Measurements from ENCODE around the gene DCDC1.

Gene DCDC1

GRCh38 chr11:31106326-31106725 lies 263.2 kb downstream of the DCDC1 start:
- no peak overlapping the region for H3K4me3 ChIP-seq (ENCODE audit: low read depth, low read length)
- H3K4me1 ChIP-seq (ENCODE audit: control insufficient read depth, insufficient read depth, low read length): peaks cover 4% of the 10 kb centered on the region; the same call in 1 of the 2 replicates
- no peak overlapping the region for H3K9ac ChIP-seq (ENCODE audit: low read length)
- H3K27me3 ChIP-seq (ENCODE audit: control insufficient read depth, insufficient read depth, low read length): no peaks in the 10 kb centered on the region
- no peaks in the 10 kb centered on the region for H3K36me3 ChIP-seq (ENCODE audit: control insufficient read depth, insufficient read depth, low read length)
- no peaks in the 10 kb centered on the region for H3K9me3 ChIP-seq (ENCODE audit: control insufficient read depth, insufficient read depth, low read depth, low read length)
- no peak overlapping the region for H3K27ac ChIP-seq (ENCODE audit: low read depth, low read length)

- no peak overlapping the region for H3K9ac ChIP-seq (ENCODE audit: low read length)
- H3K4me3 ChIP-seq (ENCODE audit: low read depth, low read length): no peak overlapping the region
- no peaks in the 10 kb centered on the region for H3K9me3 ChIP-seq (ENCODE audit: control insufficient read depth, insufficient read depth, low read depth, low read length)
- no peaks in the 10 kb centered on the region for H3K4me1 ChIP-seq (ENCODE audit: control insufficient read depth, insufficient read depth, low read length)
- H3K27ac ChIP-seq (ENCODE audit: low read depth, low read length): no peak overlapping the region
- H3K36me3 ChIP-seq (ENCODE audit: control insufficient read depth, insufficient read depth, low read length): no peaks in the 10 kb centered on the region
- H3K27me3 ChIP-seq (ENCODE audit: control insufficient read depth, insufficient read depth, low read length): no peaks in the 10 kb centered on the region
Measured at GRCh38 chr11:31102875-31103274, 266.7 kb downstream of the DCDC1 start.

- H3K4me1 ChIP-seq (ENCODE audit: control insufficient read depth, insufficient read depth, low read length): no peaks in the 10 kb centered on the region
- H3K9ac ChIP-seq (ENCODE audit: low read length): no peak overlapping the region
- H3K9me3 ChIP-seq (ENCODE audit: control insufficient read depth, insufficient read depth, low read depth, low read length): no peaks in the 10 kb centered on the region
- H3K27me3 ChIP-seq (ENCODE audit: control insufficient read depth, insufficient read depth, low read length): no peaks in the 10 kb centered on the region
- no peaks in the 10 kb centered on the region for H3K36me3 ChIP-seq (ENCODE audit: control insufficient read depth, insufficient read depth, low read length)
- H3K27ac ChIP-seq (ENCODE audit: low read depth, low read length): no peak overlapping the region
- H3K4me3 ChIP-seq (ENCODE audit: low read depth, low read length): no peak overlapping the region
Measured at GRCh38 chr11:31102316-31102715, 267.2 kb downstream of the DCDC1 start.

GRCh38 chr11:31096191-31096805 lies 273.2 kb downstream of the DCDC1 start:
- Histone ChIP-seq H3K4me1 (ENCODE audit: control insufficient read depth, insufficient read depth, low read length) (no peaks in the 10 kb centered on the region), H3K4me3 (ENCODE audit: low read depth, low read length) (no peak overlapping the region), H3K9me3 (ENCODE audit: control insufficient read depth, insufficient read depth, low read depth, low read length) (no peaks in the 10 kb centered on the region), H3K27me3 (ENCODE audit: control insufficient read depth, insufficient read depth, low read length) (no peaks in the 10 kb centered on the region), H3K36me3 (ENCODE audit: control insufficient read depth, insufficient read depth, low read length) (no peaks in the 10 kb centered on the region), H3K9ac (ENCODE audit: low read length) (no peak overlapping the region), H3K27ac (ENCODE audit: low read depth, low read length) (no peak overlapping the region)

GRCh38 chr11:31092638-31093037 lies 276.9 kb downstream of the DCDC1 start:
- no peak overlapping the region for H3K4me3 ChIP-seq (ENCODE audit: low read depth, low read length)
- H3K27me3 ChIP-seq (ENCODE audit: control insufficient read depth, insufficient read depth, low read length): no peaks in the 10 kb centered on the region
- no peak overlapping the region for H3K27ac ChIP-seq (ENCODE audit: low read depth, low read length)
- no peaks in the 10 kb centered on the region for H3K36me3 ChIP-seq (ENCODE audit: control insufficient read depth, insufficient read depth, low read length)
- no peak overlapping the region for H3K9ac ChIP-seq (ENCODE audit: low read length)
- H3K4me1 ChIP-seq (ENCODE audit: control insufficient read depth, insufficient read depth, low read length): no peaks in the 10 kb centered on the region
- peaks cover 19% of the 10 kb centered on the region for H3K9me3 ChIP-seq (ENCODE audit: control insufficient read depth, insufficient read depth, low read depth, low read length)

GRCh38 chr11:31089117-31089516 lies 280.4 kb downstream of the DCDC1 start:
- H3K27me3 ChIP-seq (ENCODE audit: control insufficient read depth, insufficient read depth, low read length): no peaks in the 10 kb centered on the region
- H3K4me3 ChIP-seq (ENCODE audit: low read depth, low read length): no peak overlapping the region
- H3K9ac ChIP-seq (ENCODE audit: low read length): no peak overlapping the region
- no peaks in the 10 kb centered on the region for H3K36me3 ChIP-seq (ENCODE audit: control insufficient read depth, insufficient read depth, low read length)
- H3K4me1 ChIP-seq (ENCODE audit: control insufficient read depth, insufficient read depth, low read length): no peaks in the 10 kb centered on the region
- H3K27ac ChIP-seq (ENCODE audit: low read depth, low read length): no peak overlapping the region
- H3K9me3 ChIP-seq (ENCODE audit: control insufficient read depth, insufficient read depth, low read depth, low read length): peaks cover 19% of the 10 kb centered on the region

GRCh38 chr11:31069447-31070205 lies 299.9 kb downstream of the DCDC1 start:
- Histone ChIP-seq H3K27ac (ENCODE audit: low read depth, low read length) (no peak overlapping the region), H3K4me3 (ENCODE audit: low read depth, low read length) (no peak overlapping the region), H3K27me3 (ENCODE audit: control insufficient read depth, insufficient read depth, low read length) (no peaks in the 10 kb centered on the region), H3K36me3 (ENCODE audit: control insufficient read depth, insufficient read depth, low read length) (no peaks in the 10 kb centered on the region), H3K9ac (ENCODE audit: low read length) (no peak overlapping the region), H3K4me1 (ENCODE audit: control insufficient read depth, insufficient read depth, low read length) (no peaks in the 10 kb centered on the region), H3K9me3 (ENCODE audit: control insufficient read depth, insufficient read depth, low read depth, low read length) (no peaks in the 10 kb centered on the region)

GRCh38 chr11:31060880-31061279 lies 308.7 kb downstream of the DCDC1 start:
- no peaks in the 10 kb centered on the region for H3K27me3 ChIP-seq (ENCODE audit: control insufficient read depth, insufficient read depth, low read length)
- H3K9ac ChIP-seq (ENCODE audit: low read length): no peak overlapping the region
- H3K4me1 ChIP-seq (ENCODE audit: control insufficient read depth, insufficient read depth, low read length): no peaks in the 10 kb centered on the region
- H3K9me3 ChIP-seq (ENCODE audit: control insufficient read depth, insufficient read depth, low read depth, low read length): no peaks in the 10 kb centered on the region
- no peaks in the 10 kb centered on the region for H3K36me3 ChIP-seq (ENCODE audit: control insufficient read depth, insufficient read depth, low read length)
- no peak overlapping the region for H3K4me3 ChIP-seq (ENCODE audit: low read depth, low read length)
- no peak overlapping the region for H3K27ac ChIP-seq (ENCODE audit: low read depth, low read length)

GRCh38 chr11:31059529-31059928 lies 310.0 kb downstream of the DCDC1 start:
- Histone ChIP-seq H3K27ac (ENCODE audit: low read depth, low read length) (no peak overlapping the region), H3K27me3 (ENCODE audit: control insufficient read depth, insufficient read depth, low read length) (no peaks in the 10 kb centered on the region), H3K9ac (ENCODE audit: low read length) (no peak overlapping the region), H3K4me3 (ENCODE audit: low read depth, low read length) (no peak overlapping the region), H3K9me3 (ENCODE audit: control insufficient read depth, insufficient read depth, low read depth, low read length) (no peaks in the 10 kb centered on the region), H3K36me3 (ENCODE audit: control insufficient read depth, insufficient read depth, low read length) (no peaks in the 10 kb centered on the region), H3K4me1 (ENCODE audit: control insufficient read depth, insufficient read depth, low read length) (no peaks in the 10 kb centered on the region)

- Histone ChIP-seq H3K36me3 (ENCODE audit: control insufficient read depth, insufficient read depth, low read length) (no peaks in the 10 kb centered on the region), H3K9me3 (ENCODE audit: control insufficient read depth, insufficient read depth, low read depth, low read length) (no peaks in the 10 kb centered on the region; the same call in 1 of the 2 replicates), H3K27ac (ENCODE audit: low read depth, low read length) (no peak overlapping the region), H3K27me3 (ENCODE audit: control insufficient read depth, insufficient read depth, low read length) (no peaks in the 10 kb centered on the region), H3K4me1 (ENCODE audit: control insufficient read depth, insufficient read depth, low read length) (peaks cover 16% of the 10 kb centered on the region), H3K9ac (ENCODE audit: low read length) (no peak overlapping the region), H3K4me3 (ENCODE audit: low read depth, low read length) (no peak overlapping the region)
Measured at GRCh38 chr11:31050061-31050765, 319.3 kb downstream of the DCDC1 start.

- H3K4me1 ChIP-seq (ENCODE audit: control insufficient read depth, insufficient read depth, low read length): peaks cover 10% of the 10 kb centered on the region
- no peak overlapping the region for H3K4me3 ChIP-seq (ENCODE audit: low read depth, low read length)
- H3K9me3 ChIP-seq (ENCODE audit: control insufficient read depth, insufficient read depth, low read depth, low read length): no peaks in the 10 kb centered on the region
- H3K9ac ChIP-seq (ENCODE audit: low read length): no peak overlapping the region
- no peak overlapping the region for H3K27ac ChIP-seq (ENCODE audit: low read depth, low read length)
- H3K36me3 ChIP-seq (ENCODE audit: control insufficient read depth, insufficient read depth, low read length): no peaks in the 10 kb centered on the region
- H3K27me3 ChIP-seq (ENCODE audit: control insufficient read depth, insufficient read depth, low read length): no peaks in the 10 kb centered on the region
Measured at GRCh38 chr11:31045335-31045734, 324.2 kb downstream of the DCDC1 start.
